Measurements from ENCODE around the gene ITGB1. TPM values are rescaled to one million over a fixed set of nuclear protein-coding genes. Genes with fewer than 3 reads are reported as not detected.

The ITGB1 gene
- total and polyA plus RNA-seq, 2 donors = 102 to 157 TPM

DNA sequence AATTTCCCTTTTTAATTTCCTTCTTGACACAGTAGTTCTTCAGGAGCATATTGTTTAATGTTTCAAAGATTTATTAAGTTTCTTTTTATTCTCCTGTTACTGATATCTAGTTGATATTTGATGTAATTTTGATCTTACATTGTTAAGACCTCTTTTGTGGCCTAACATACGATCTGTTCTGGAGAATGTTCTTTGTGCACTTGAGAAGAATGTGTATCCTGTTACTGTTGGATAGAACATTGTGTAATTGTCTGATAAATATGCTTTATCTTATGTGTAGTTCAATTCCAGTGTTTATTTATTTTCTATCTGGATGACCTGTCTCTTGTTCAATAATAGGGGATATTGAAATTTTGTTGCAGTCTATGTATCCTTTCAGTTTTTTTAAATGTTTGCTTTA lies 106.7 kb downstream of the ITGB1 start:
- no peak for DNase-seq (ENCODE audit: low read depth in 6 of 9, low spot score in 9 of 9)
- H3K4me1 ChIP-seq (ENCODE audit: control insufficient read depth in 2 of 2, insufficient read depth in 2 of 2, low read length in 2 of 2) = no peaks in the 10 kb centered on the region
- no peaks in the 10 kb centered on the region for H3K27me3 ChIP-seq (ENCODE audit: control insufficient read depth in 2 of 2, insufficient read depth in 1 of 2, low read length in 1 of 2)
- WGBS = 49% methylated on average over 1 of the region's 1 CpG
- no peak overlapping the region for H3K4me3 ChIP-seq (ENCODE audit: low read length in 2 of 2)
- no peaks in the 10 kb centered on the region for H3K36me3 ChIP-seq (ENCODE audit: control insufficient read depth in 2 of 2, insufficient read depth in 2 of 2, low read length in 1 of 2)
- H3K9me3 ChIP-seq (ENCODE audit: control insufficient read depth in 2 of 2, insufficient read depth in 1 of 2, low read length in 1 of 2) = no peaks in the 10 kb centered on the region
- no peak overlapping the region for H3K27ac ChIP-seq (ENCODE audit: low read depth in 1 of 2, low read length in 1 of 2)
